Astrocyte (in vitro differentiated cells and primary cell): ENCODE data around the gene TENM3. TPM values are rescaled to one million over a fixed set of nuclear protein-coding genes. Genes with fewer than 3 reads are reported as not detected.

Experiments used
- DNase-seq: peaks from one replicate; pipeline ENCODE4 v3.0.0-alpha.2; 2010; ENCODE audit warnings: low read depth
- FAIRE-seq: peaks from 2 replicates; lab custom pipeline; 2011; peaks lifted over from hg19 to GRCh38; lab: Jason Lieb, UNC
- H2AFZ ChIP-seq: 2 replicates; pipeline ENCODE4 v1.6.0; 2012; ENCODE audit warnings: low read depth, low read length, inconsistent platforms
- H3K27ac ChIP-seq: 2 replicates; pipeline ENCODE4 v1.5.1; 2011; ENCODE audit warnings: low read depth, low read length, inconsistent platforms
- H3K27me3 ChIP-seq: 2 replicates; pipeline ENCODE4 v1.6.0; 2011; ENCODE audit warnings: low read length, inconsistent platforms; ENCODE audit not compliant: insufficient read depth
- H3K36me3 ChIP-seq: 2 replicates; pipeline ENCODE4 v1.5.1; 2011; ENCODE audit warnings: low read length, inconsistent platforms; ENCODE audit not compliant: insufficient read depth
- H3K4me1 ChIP-seq: 2 replicates; pipeline ENCODE4 v1.5.1; 2011; ENCODE audit warnings: low read length, inconsistent platforms; ENCODE audit not compliant: insufficient read depth
- H3K4me2 ChIP-seq: 2 replicates; pipeline ENCODE4 v1.6.0; 2012; ENCODE audit warnings: low read length, inconsistent platforms
- H3K4me3 ChIP-seq: 2 replicates; pipeline ENCODE4 v1.5.1; 2011; ENCODE audit warnings: low read depth, mild to moderate bottlenecking, low read length, inconsistent platforms; ENCODE audit not compliant: insufficient read depth
- H3K79me2 ChIP-seq: 2 replicates; pipeline ENCODE4 v1.6.0; 2012; ENCODE audit warnings: mild to moderate bottlenecking, low read length, inconsistent platforms; ENCODE audit not compliant: insufficient read depth
- H3K9ac ChIP-seq: 2 replicates; pipeline ENCODE4 v1.6.0; 2012; ENCODE audit warnings: mild to moderate bottlenecking, low read length, inconsistent platforms
- H3K9me3 ChIP-seq: 2 replicates; pipeline ENCODE4 v1.5.1; 2012; ENCODE audit warnings: low read depth, mild to moderate bottlenecking, low read length, inconsistent platforms; ENCODE audit not compliant: insufficient read depth
- H4K20me1 ChIP-seq: 2 replicates; pipeline ENCODE4 v1.6.0; 2012; ENCODE audit warnings: low read length, inconsistent platforms; ENCODE audit not compliant: insufficient read depth
- H3K27ac Mint-ChIP-seq: one replicate; pipeline ENCODE4 v1.8.0; 2021; ENCODE audit warnings: mild to moderate bottlenecking, mixed read lengths; ENCODE audit not compliant: unreplicated experiment
- H3K27me3 Mint-ChIP-seq: one replicate; pipeline ENCODE4 v1.8.0; 2021; ENCODE audit warnings: low read depth, mixed read lengths; ENCODE audit not compliant: unreplicated experiment
- H3K36me3 Mint-ChIP-seq: one replicate; pipeline ENCODE4 v1.8.0; 2021; ENCODE audit warnings: low read depth, mixed read lengths; ENCODE audit not compliant: unreplicated experiment
- H3K4me1 Mint-ChIP-seq: one replicate; pipeline ENCODE4 v1.8.0; 2021; ENCODE audit warnings: low read depth, mixed read lengths; ENCODE audit not compliant: unreplicated experiment
- H3K4me3 Mint-ChIP-seq: one replicate; pipeline ENCODE4 v1.8.0; 2021; ENCODE audit warnings: mild to moderate bottlenecking, moderate library complexity, mixed read lengths; ENCODE audit not compliant: unreplicated experiment
- H3K9me3 Mint-ChIP-seq: one replicate; pipeline ENCODE4 v1.8.0; 2021; ENCODE audit warnings: mild to moderate bottlenecking, mixed read lengths; ENCODE audit not compliant: unreplicated experiment
- EZH2 ChIP-seq: IDR thresholded peaks from 2 replicates; pipeline ENCODE4 v1.6.1; 2012; ENCODE audit warnings: mild to moderate bottlenecking, low read length, inconsistent platforms; ENCODE audit not compliant: insufficient read depth
- total RNA-seq: library from RNA; stranded (reverse); gene quantifications from 2 replicates; pipeline ENCODE4 v1.2.1, GENCODE V29; 2021
- TF ChIP-seq, protein P1 (sequence below): IDR thresholded peaks from 2 replicates; pipeline ENCODE4 v1.5.1; 2011; ENCODE audit warnings: low read depth, mild to moderate bottlenecking, inconsistent platforms, low read length, moderate library complexity; ENCODE audit not compliant: insufficient read depth

The TENM3 gene
- total RNA-seq, 1 donor from 2014 or later: 127 TPM

- TF ChIP-seq, protein P1, sequence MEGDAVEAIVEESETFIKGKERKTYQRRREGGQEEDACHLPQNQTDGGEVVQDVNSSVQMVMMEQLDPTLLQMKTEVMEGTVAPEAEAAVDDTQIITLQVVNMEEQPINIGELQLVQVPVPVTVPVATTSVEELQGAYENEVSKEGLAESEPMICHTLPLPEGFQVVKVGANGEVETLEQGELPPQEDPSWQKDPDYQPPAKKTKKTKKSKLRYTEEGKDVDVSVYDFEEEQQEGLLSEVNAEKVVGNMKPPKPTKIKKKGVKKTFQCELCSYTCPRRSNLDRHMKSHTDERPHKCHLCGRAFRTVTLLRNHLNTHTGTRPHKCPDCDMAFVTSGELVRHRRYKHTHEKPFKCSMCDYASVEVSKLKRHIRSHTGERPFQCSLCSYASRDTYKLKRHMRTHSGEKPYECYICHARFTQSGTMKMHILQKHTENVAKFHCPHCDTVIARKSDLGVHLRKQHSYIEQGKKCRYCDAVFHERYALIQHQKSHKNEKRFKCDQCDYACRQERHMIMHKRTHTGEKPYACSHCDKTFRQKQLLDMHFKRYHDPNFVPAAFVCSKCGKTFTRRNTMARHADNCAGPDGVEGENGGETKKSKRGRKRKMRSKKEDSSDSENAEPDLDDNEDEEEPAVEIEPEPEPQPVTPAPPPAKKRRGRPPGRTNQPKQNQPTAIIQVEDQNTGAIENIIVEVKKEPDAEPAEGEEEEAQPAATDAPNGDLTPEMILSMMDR: no peak
- no peak for TF ChIP-seq EZH2
- Histone ChIP-seq H3K36me3 (no peaks in the 10 kb centered on the region), H3K27ac (no peak overlapping the region), H3K9ac (no peak overlapping the region), H3K4me3 (no peak overlapping the region), H3K79me2 (peaks cover 11% of the 10 kb centered on the region), H3K27me3 (no peaks in the 10 kb centered on the region), H3K9me3 (no peaks in the 10 kb centered on the region), H3K4me2 (no peak overlapping the region), H4K20me1 (no peaks in the 10 kb centered on the region), H3K4me1 (no peaks in the 10 kb centered on the region), H2AFZ (no peak overlapping the region)
- H3K4me1 Mint-ChIP-seq: no peaks in the 10 kb centered on the region
- peaks cover 6% of the 10 kb centered on the region for H3K9me3 Mint-ChIP-seq
- FAIRE-seq (no peak), DNase-seq (no peak)
- peaks cover 21% of the 10 kb centered on the region for H3K36me3 Mint-ChIP-seq
- H3K4me3 Mint-ChIP-seq: no peak overlapping the region
- no peak overlapping the region for H3K27ac Mint-ChIP-seq
- H3K27me3 Mint-ChIP-seq: no peaks in the 10 kb centered on the region
Observed at GRCh38 chr4:182268966-182269365, 25.8 kb downstream of the TENM3 start.

GRCh38 chr4:182271731-182272130 lies 28.5 kb downstream of the TENM3 start:
- Histone ChIP-seq H3K4me1 (no peaks in the 10 kb centered on the region), H3K79me2 (peaks cover 12% of the 10 kb centered on the region), H3K4me2 (no peak overlapping the region), H2AFZ (no peak overlapping the region), H3K4me3 (no peak overlapping the region), H3K36me3 (no peaks in the 10 kb centered on the region), H3K27me3 (no peaks in the 10 kb centered on the region), H4K20me1 (no peaks in the 10 kb centered on the region), H3K9ac (no peak overlapping the region), H3K27ac (no peak overlapping the region), H3K9me3 (no peaks in the 10 kb centered on the region)
- Mint-ChIP-seq H3K4me1 (no peaks in the 10 kb centered on the region), H3K4me3 (no peak overlapping the region), H3K27me3 (no peaks in the 10 kb centered on the region), H3K9me3 (peaks cover 6% of the 10 kb centered on the region), H3K36me3 (peaks cover 26% of the 10 kb centered on the region), H3K27ac (no peak overlapping the region)
- no peak for TF ChIP-seq EZH2
- TF ChIP-seq, protein P1: no peak
- no peak for FAIRE-seq
- no peak for DNase-seq

GRCh38 chr4:182272151-182272550 lies 28.9 kb downstream of the TENM3 start:
- Histone ChIP-seq H3K9me3 (no peaks in the 10 kb centered on the region), H3K27me3 (no peaks in the 10 kb centered on the region), H3K4me3 (no peak overlapping the region), H2AFZ (no peak overlapping the region), H3K79me2 (peaks cover 12% of the 10 kb centered on the region), H3K36me3 (no peaks in the 10 kb centered on the region), H3K9ac (no peak overlapping the region), H3K27ac (no peak overlapping the region), H3K4me2 (no peak overlapping the region), H4K20me1 (no peaks in the 10 kb centered on the region), H3K4me1 (peaks cover 3% of the 10 kb centered on the region)
- Mint-ChIP-seq H3K9me3 (peaks cover 6% of the 10 kb centered on the region), H3K27me3 (no peaks in the 10 kb centered on the region), H3K4me3 (no peak overlapping the region), H3K4me1 (no peaks in the 10 kb centered on the region), H3K36me3 (peaks cover 26% of the 10 kb centered on the region), H3K27ac (no peak overlapping the region)
- FAIRE-seq (peak; percentile 29), DNase-seq (peak; percentile 88)
- no peak for TF ChIP-seq EZH2
- TF ChIP-seq, protein P1: no peak
